GM12801 (cell line): ENCODE measurements around the gene NFX1.

Source experiments
- CTCF ChIP-seq: IDR thresholded peaks from one replicate; pipeline ENCODE4 v1.5.1; 2011; ENCODE audit warnings: control low read depth; ENCODE audit not compliant: insufficient read length; ENCODE audit errors: extremely low read depth

NFX1 gene

DNA sequence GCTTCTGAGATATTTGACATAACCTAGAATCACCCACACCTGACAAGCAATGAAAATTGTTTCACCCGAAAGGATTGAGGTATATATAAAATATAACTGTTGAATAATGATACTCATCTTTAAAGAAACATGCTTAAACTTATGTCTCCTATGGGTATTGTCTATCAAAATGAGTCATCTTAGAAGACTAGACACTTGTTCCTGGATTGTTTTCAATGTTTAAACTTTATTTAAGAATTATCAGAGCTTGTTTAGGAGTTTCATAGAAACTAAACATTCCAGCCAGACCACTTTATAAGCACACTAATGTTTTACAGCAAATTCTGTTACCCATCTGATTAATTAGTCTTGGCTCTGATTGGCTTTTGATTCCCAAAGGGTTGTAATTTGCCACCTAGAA lies 19.6 kb downstream of the NFX1 start:
- TF ChIP-seq CTCF = no peak

DNA sequence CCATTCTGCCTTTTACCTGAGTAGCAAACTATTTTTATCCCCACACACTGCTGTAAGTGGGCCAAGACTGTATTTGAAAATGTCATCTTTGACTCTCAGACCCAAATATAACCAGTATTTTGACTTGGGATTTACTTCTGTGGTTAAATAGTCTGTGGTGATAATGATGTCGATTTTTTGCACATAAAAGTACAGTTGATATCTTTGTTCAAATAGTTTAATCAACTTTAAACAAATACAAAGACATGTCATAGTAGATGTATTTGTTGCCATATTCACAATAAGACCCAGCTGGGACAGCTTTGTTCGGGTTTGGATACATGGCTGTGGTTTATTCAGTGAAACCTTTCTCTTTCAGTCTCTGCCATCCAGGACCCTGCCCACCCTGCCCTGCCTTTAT lies 20.4 kb downstream of the NFX1 start:
- no peak for TF ChIP-seq CTCF

- TF ChIP-seq CTCF = no peak
Measured at GRCh38 chr9:33311953-33312352, 21.6 kb downstream of the NFX1 start.

DNA sequence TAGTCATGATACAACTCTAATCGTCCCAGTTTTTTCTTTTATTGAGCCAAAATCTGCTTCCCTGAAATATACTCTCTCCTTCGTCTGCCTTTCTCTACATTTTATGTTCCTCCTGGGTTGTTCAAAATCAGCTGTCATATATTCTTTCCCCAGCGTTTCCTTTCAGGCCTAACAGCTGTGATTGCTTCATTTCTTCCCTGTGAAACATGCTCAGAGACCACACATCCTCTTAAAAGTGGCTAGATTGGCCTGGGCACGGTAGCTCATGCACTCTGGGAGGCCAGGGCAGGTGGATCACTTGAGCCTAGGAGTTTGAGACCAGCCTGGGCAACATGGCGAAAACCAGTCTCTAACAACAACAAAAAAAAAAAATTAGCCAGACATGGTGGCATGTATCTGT lies 25.1 kb downstream of the NFX1 start:
- no peak for TF ChIP-seq CTCF

DNA sequence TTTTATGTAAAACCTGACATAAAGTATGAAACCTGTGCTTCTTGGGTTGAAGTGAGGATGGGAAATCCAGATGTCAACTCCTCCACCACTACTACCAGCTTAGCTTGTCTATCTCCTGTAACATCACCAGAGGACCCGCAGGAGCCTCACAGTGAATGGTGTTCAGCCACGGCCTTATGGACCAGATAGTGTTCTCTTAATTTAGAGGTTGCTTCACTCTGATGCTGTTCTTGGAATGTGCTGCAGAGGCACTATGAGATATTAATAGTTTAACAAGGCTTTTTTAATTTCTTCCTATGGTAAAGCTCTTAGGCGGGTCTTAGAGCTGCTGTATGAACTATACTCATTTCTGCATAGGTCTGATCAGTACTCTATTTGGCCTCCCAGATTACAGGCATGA lies 27.9 kb downstream of the NFX1 start:
- TF ChIP-seq CTCF = no peak

DNA sequence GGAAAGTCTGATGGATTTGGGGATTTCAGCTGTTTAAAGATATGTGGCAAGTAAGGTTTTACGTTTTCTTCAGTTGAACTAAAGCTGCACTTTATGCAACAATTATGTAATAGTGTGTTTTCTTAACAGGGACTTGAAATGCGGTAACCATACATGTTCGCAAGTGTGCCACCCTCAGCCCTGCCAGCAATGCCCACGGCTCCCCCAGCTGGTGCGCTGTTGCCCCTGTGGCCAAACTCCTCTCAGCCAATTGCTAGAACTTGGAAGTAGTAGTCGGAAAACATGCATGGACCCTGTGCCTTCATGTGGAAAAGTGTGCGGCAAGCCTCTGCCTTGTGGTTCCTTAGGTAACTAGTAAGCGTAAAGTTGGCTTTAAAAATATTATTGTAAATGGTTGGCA lies 28.5 kb downstream of the NFX1 start:
- TF ChIP-seq CTCF = no peak

DNA sequence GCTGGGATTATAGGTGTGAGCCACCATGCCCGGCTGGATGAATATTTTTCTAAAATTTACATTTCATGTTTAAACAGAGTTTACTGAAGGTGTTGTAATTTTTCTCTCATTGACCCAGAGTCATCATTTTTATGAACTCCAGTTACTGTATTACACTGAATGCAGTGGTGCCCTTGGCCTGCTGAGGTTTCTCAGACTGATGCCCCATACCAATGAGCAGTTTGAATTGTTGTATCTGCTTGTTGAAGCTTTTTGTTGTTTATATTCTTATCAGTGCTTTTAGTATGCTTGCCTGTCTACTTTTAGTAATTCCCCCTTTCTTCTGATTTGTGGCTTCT lies 29.9 kb downstream of the NFX1 start:
- no peak for TF ChIP-seq CTCF
